K562 (cell line): ENCODE measurements around the gene PRELID1. TPM values are rescaled to one million over a fixed set of nuclear protein-coding genes. Genes with fewer than 3 reads are reported as not detected.

Experiments
- ATAC-seq: fragments of 200-7000 bp; cut with Tn5 transposase; 3 replicates; pipeline ENCODE4 v1.9.1; 2020; ENCODE audit warnings: moderate library complexity
- BruUV-seq: library from RNA; stranded (reverse); fragments of 400-500 nt; replicated peaks from 2 replicates; lab custom pipeline; 2021; lab: Mats Ljungman, UMichigan
- CTCF ChIA-PET: fragments of 300-600 bp; formaldehyde crosslinking; extraction: SDS; loops from one replicate; lab custom pipeline; 2021; ENCODE audit warnings: low intra/inter-chr PET ratio; lab: Yijun Ruan, JAX
- POLR2A ChIA-PET: fragments of 300-600, 350-650 bp; sonication (Branson Sonifier 250); formaldehyde crosslinking; extraction: SDS; loops from one replicate; lab custom pipeline; 2021; ENCODE audit warnings: antibody characterized with exemption, inconsistent platforms; lab: Yijun Ruan, JAX
- DNase-seq, 4 experiments: peaks; one replicate each; pipeline versions ENCODE4 v3.0.0 to v3.0.0-alpha.2; 2011 to 2018; ENCODE audit warnings: low spot score in 3 of 4, mixed read lengths in 3 of 4; ENCODE audit errors: extremely low read depth in 1 of 4
- FAIRE-seq: peaks from 2 replicates; lab custom pipeline; 2011; peaks lifted over from hg19 to GRCh38; lab: Jason Lieb, UNC
- H2AFZ ChIP-seq: 2 replicates; pipeline ENCODE4 v1.6.0; 2011; ENCODE audit warnings: low read depth, low read length, control low read depth, inconsistent platforms
- H3K27ac ChIP-seq: fragments of 200-600 bp; 3 replicates; pipeline ENCODE4 v1.8.0; 2011; ENCODE audit warnings: low read depth, mild to moderate bottlenecking, control low read depth, inconsistent platforms, low read length, moderate library complexity, mixed read lengths; ENCODE audit errors: extremely low read depth
- H3K27me3 ChIP-seq, 2 experiments: fragments of 300-600 bp in 1 of 2; 2 replicates in 1 of 2; 3 replicates in 1 of 2; pipeline versions ENCODE4 v1.6.0 to v1.8.0; 2011; ENCODE audit warnings: inconsistent platforms in 2 of 2, low read length in 2 of 2, mild to moderate bottlenecking in 1 of 2, mixed read lengths in 1 of 2, moderate library complexity in 1 of 2; ENCODE audit not compliant: control insufficient read depth in 2 of 2, insufficient read depth in 2 of 2
- H3K36me3 ChIP-seq: fragments of 300-600 bp; 3 replicates; pipeline ENCODE4 v1.8.0; 2011; ENCODE audit warnings: mild to moderate bottlenecking, low read length, inconsistent platforms; ENCODE audit not compliant: control insufficient read depth, insufficient read depth
- H3K4me1 ChIP-seq, 2 experiments: fragments of 200-600 bp in 1 of 2; replicated peaks in 1 of 2; 2 replicates in 1 of 2; 3 replicates in 1 of 2; pipeline versions ENCODE4 v1.5.1 to v1.8.0; 2011; ENCODE audit warnings: inconsistent platforms in 2 of 2, low read length in 2 of 2, mild to moderate bottlenecking in 1 of 2, mixed read lengths in 1 of 2, moderate library complexity in 1 of 2; ENCODE audit not compliant: control insufficient read depth in 2 of 2, insufficient read depth in 2 of 2
- H3K4me2 ChIP-seq: 2 replicates; pipeline ENCODE4 v1.6.1; 2011; ENCODE audit warnings: low read length, control low read depth, inconsistent platforms, mixed read lengths; ENCODE audit not compliant: insufficient read depth
- H3K4me3 ChIP-seq: fragments of 200-600 bp; sonication (generic), shearing (Covaris generic); 2 replicates; pipeline ENCODE4 v1.5.1; 2016; ENCODE audit warnings: control low read depth, inconsistent platforms
- H3K79me2 ChIP-seq: fragments of 200-600 bp; 3 replicates; pipeline ENCODE4 v1.8.0; 2011; ENCODE audit warnings: low read length, inconsistent platforms; ENCODE audit not compliant: control insufficient read depth, insufficient read depth
- H3K9ac ChIP-seq, 2 experiments: 2 replicates each; pipeline versions ENCODE4 v1.6.0 to v1.6.1; 2011; ENCODE audit warnings: low read depth in 2 of 2, low read length in 2 of 2, control low read depth in 1 of 2, inconsistent platforms in 1 of 2, mild to moderate bottlenecking in 1 of 2, mixed read lengths in 1 of 2; ENCODE audit not compliant: insufficient read depth in 1 of 2
- H3K9me1 ChIP-seq: one replicate; pipeline ENCODE4 v1.6.0; 2011; ENCODE audit warnings: inconsistent platforms, mild to moderate bottlenecking, low read length, moderate library complexity; ENCODE audit not compliant: control insufficient read depth, insufficient read depth
- H3K9me3 ChIP-seq: replicated peaks from 2 replicates; pipeline ENCODE4 v1.5.1; 2011; ENCODE audit warnings: low read depth, low read length, inconsistent platforms; ENCODE audit not compliant: control insufficient read depth, insufficient read depth
- H4K20me1 ChIP-seq: replicated peaks from 2 replicates; pipeline ENCODE4 v1.6.1; 2011; ENCODE audit warnings: low read length, inconsistent platforms, mixed read lengths; ENCODE audit not compliant: control insufficient read depth, insufficient read depth
- MCM3 ChIP-seq: fragments of 450-650 bp; IDR thresholded peaks from 2 replicates; pipeline ENCODE4 v1.6.1; 2016
- MXI1 ChIP-seq: IDR thresholded peaks from 2 replicates; pipeline ENCODE4 v1.6.1; 2011; ENCODE audit warnings: low read depth, mild to moderate bottlenecking, improper control_type of control experiment, low read length
- PHTF2 ChIP-seq: fragments of 250-450 bp; sonication (Bioruptor Pico); IDR thresholded peaks from 2 replicates; pipeline ENCODE4 v1.5.0; 2021; ENCODE audit warnings: mild to moderate bottlenecking
- TAF15 ChIP-seq: fragments of 200-400 bp; formaldehyde crosslinking; IDR thresholded peaks from 2 replicates; pipeline ENCODE4 v1.6.1; 2017; ENCODE audit warnings: mild to moderate bottlenecking, low read depth, low read length, moderate library complexity
- TEAD2 ChIP-seq: fragments of 450-650 bp; IDR thresholded peaks from 2 replicates; pipeline ENCODE4 v1.6.1; 2016; ENCODE audit warnings: missing genetic modification characterization, control low read depth, missing compliant biosample characterization
- YBX1 ChIP-seq: fragments of 450-650 bp; IDR thresholded peaks from 2 replicates; pipeline ENCODE4 v1.7.1; 2016; ENCODE audit warnings: mild to moderate bottlenecking
- ZFP30 ChIP-seq: fragments of 250-450 bp; sonication (Bioruptor Pico); IDR thresholded peaks from 2 replicates; pipeline ENCODE4 v1.8.0; 2022; ENCODE audit warnings: moderate library complexity, mild to moderate bottlenecking, inconsistent platforms, borderline replicate concordance
- WGBS: fragments of 100-300 bp; shearing (Covaris generic); methylation state at CpG from one replicate; pipeline ENCODE4 v1.1.6; 2016; ENCODE audit warnings: low coverage, mixed read lengths; ENCODE audit not compliant: insufficient coverage; ENCODE audit errors: missing lambda C conversion rate; 5-methylcytosine and 5-hydroxymethylcytosine counted together
- in situ Hi-C: fragments of 300-500 bp; cut with MboI; formaldehyde crosslinking; loops from 4 replicates; pipeline ENCODE4 v1.15.0; 2018; ENCODE audit warnings: inconsistent platforms, mixed read lengths
- intact Hi-C: fragments of 100-400 bp; cut with micrococcal nuclease; formaldehyde crosslinking; loops from 2 replicates; pipeline ENCODE4 v1.14.2; 2022
- polyA plus RNA-seq, 8 experiments: library from polyadenylated mRNA; depleted of rRNA in 4 of 8; stranded (reverse) in 5 of 8; unstranded in 3 of 8; fragments of >200 nt; fragmentation: Nextera tagmentation in 2 of 8; fragmentation: Illumina TruSeq in 1 of 8; extraction: Ambion mirVana in 2 of 8; extraction: Trizol in 1 of 8; gene quantifications; 2 replicates each; pipeline versions ENCODE4 v1.2.1 to v1.2.3, GENCODE V29; 2011 to 2014; ENCODE audit warnings: inconsistent platforms in 1 of 8, missing spikeins in 1 of 8
- total RNA-seq, 7 experiments: library from RNA; depleted of rRNA in 6 of 7; stranded (reverse); fragments of >200 nt in 6 of 7; fragmentation: Illumina TruSeq in 2 of 7; extraction: Trizol in 2 of 7; gene quantifications; 2 replicates each; pipeline versions ENCODE4 v1.2.1 to v1.2.3, GENCODE V29; 2011 to 2021; ENCODE audit warnings: low replicate concordance in 1 of 7
- TF ChIP-seq, protein P1 (sequence below): fragments of 450-650 bp; IDR thresholded peaks from 2 replicates; pipeline ENCODE4 v1.6.1; 2016; ENCODE audit warnings: mild to moderate bottlenecking, moderate library complexity

The PRELID1 gene
- total and polyA plus RNA-seq, 9 of the 15 experiments (the other 6 are each of a cell fraction or from before 2014, with no cell fraction given), result 40.1 to 484 (median 340) TPM

DNA sequence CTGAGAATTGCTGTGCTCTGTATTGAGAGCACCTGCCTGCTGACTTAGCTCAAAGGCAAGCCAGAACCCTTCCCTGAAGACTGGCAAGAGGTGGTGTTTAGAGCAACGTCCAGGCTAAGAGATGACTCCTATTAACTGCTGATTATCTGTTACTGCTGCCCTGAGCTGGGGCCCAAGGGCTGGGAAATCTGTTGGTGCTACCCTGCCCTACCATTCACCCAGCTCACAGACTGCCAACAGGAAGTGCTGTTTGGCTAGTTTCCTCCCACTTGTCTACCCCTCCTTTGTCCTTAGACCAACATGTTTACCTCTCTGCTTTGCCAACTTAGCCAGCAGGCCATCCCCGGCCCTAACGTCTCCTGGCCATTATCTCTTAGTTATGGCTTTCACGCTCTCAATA lies 7.0 kb upstream of the PRELID1 start:
- Histone ChIP-seq H3K9ac (no peak overlapping the region), H2AFZ (no peak overlapping the region), H3K36me3 (peaks cover 79% of the 10 kb centered on the region), H4K20me1 (peaks cover 3% of the 10 kb centered on the region; the same call in 1 of the 2 replicates), H3K27ac (no peak overlapping the region; the same call in 2 of the 3 replicates), H3K4me2 (no peak overlapping the region), H3K4me1 (peaks cover 3 to 15% of the 10 kb centered on the region in 2 experiments; a peak in 4 of 5 replicates), H3K9me3 (no peaks in the 10 kb centered on the region), H3K9me1 (no peaks in the 10 kb centered on the region), H3K4me3 (no peak overlapping the region), H3K79me2 (peaks cover 2% of the 10 kb centered on the region; the same call in 1 of the 3 replicates), H3K27me3 (no peaks in the 10 kb centered on the region)
- ChIA-PET POLR2A (interaction anchor here (0.6 to 1.8 kb wide), 6 partner anchors 9 to 185 kb away, joined by 3 to 6 read pairs (median 4); no protein-coding TSS in a partner anchor), CTCF (no interaction called here)
- 76% methylated on average over 4 of the region's 4 CpGs for WGBS
- no peak for ATAC-seq
- in situ Hi-C loops (no loop called here), intact Hi-C loops (no loop called here)
- BruUV-seq, result no TSS peak
- DNase-seq, result no peak
- FAIRE-seq, result no peak
- TF ChIP-seq PHTF2 (CRISPR knock-in tag), result no peak
- TF ChIP-seq, protein P1, sequence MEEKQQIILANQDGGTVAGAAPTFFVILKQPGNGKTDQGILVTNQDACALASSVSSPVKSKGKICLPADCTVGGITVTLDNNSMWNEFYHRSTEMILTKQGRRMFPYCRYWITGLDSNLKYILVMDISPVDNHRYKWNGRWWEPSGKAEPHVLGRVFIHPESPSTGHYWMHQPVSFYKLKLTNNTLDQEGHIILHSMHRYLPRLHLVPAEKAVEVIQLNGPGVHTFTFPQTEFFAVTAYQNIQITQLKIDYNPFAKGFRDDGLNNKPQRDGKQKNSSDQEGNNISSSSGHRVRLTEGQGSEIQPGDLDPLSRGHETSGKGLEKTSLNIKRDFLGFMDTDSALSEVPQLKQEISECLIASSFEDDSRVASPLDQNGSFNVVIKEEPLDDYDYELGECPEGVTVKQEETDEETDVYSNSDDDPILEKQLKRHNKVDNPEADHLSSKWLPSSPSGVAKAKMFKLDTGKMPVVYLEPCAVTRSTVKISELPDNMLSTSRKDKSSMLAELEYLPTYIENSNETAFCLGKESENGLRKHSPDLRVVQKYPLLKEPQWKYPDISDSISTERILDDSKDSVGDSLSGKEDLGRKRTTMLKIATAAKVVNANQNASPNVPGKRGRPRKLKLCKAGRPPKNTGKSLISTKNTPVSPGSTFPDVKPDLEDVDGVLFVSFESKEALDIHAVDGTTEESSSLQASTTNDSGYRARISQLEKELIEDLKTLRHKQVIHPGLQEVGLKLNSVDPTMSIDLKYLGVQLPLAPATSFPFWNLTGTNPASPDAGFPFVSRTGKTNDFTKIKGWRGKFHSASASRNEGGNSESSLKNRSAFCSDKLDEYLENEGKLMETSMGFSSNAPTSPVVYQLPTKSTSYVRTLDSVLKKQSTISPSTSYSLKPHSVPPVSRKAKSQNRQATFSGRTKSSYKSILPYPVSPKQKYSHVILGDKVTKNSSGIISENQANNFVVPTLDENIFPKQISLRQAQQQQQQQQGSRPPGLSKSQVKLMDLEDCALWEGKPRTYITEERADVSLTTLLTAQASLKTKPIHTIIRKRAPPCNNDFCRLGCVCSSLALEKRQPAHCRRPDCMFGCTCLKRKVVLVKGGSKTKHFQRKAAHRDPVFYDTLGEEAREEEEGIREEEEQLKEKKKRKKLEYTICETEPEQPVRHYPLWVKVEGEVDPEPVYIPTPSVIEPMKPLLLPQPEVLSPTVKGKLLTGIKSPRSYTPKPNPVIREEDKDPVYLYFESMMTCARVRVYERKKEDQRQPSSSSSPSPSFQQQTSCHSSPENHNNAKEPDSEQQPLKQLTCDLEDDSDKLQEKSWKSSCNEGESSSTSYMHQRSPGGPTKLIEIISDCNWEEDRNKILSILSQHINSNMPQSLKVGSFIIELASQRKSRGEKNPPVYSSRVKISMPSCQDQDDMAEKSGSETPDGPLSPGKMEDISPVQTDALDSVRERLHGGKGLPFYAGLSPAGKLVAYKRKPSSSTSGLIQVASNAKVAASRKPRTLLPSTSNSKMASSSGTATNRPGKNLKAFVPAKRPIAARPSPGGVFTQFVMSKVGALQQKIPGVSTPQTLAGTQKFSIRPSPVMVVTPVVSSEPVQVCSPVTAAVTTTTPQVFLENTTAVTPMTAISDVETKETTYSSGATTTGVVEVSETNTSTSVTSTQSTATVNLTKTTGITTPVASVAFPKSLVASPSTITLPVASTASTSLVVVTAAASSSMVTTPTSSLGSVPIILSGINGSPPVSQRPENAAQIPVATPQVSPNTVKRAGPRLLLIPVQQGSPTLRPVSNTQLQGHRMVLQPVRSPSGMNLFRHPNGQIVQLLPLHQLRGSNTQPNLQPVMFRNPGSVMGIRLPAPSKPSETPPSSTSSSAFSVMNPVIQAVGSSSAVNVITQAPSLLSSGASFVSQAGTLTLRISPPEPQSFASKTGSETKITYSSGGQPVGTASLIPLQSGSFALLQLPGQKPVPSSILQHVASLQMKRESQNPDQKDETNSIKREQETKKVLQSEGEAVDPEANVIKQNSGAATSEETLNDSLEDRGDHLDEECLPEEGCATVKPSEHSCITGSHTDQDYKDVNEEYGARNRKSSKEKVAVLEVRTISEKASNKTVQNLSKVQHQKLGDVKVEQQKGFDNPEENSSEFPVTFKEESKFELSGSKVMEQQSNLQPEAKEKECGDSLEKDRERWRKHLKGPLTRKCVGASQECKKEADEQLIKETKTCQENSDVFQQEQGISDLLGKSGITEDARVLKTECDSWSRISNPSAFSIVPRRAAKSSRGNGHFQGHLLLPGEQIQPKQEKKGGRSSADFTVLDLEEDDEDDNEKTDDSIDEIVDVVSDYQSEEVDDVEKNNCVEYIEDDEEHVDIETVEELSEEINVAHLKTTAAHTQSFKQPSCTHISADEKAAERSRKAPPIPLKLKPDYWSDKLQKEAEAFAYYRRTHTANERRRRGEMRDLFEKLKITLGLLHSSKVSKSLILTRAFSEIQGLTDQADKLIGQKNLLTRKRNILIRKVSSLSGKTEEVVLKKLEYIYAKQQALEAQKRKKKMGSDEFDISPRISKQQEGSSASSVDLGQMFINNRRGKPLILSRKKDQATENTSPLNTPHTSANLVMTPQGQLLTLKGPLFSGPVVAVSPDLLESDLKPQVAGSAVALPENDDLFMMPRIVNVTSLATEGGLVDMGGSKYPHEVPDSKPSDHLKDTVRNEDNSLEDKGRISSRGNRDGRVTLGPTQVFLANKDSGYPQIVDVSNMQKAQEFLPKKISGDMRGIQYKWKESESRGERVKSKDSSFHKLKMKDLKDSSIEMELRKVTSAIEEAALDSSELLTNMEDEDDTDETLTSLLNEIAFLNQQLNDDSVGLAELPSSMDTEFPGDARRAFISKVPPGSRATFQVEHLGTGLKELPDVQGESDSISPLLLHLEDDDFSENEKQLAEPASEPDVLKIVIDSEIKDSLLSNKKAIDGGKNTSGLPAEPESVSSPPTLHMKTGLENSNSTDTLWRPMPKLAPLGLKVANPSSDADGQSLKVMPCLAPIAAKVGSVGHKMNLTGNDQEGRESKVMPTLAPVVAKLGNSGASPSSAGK, result no peak
- no peak for TF ChIP-seq YBX1
- TF ChIP-seq ZFP30 (CRISPR knock-in tag), result no peak
- no peak for TF ChIP-seq TEAD2
- no peak for TF ChIP-seq TAF15
- TF ChIP-seq MCM3, result no peak
- TF ChIP-seq MXI1, result no peak
